SK-N-SH treated with all-trans-retinoic acid at 6 μM for 48 hours (cell line): ENCODE data around the gene SETDB2.

ENCODE experiments used
- ATAC-seq: fragments of 200-7000 bp; cut with Tn5 transposase; 3 replicates; pipeline ENCODE4 v1.9.1; 2020; ENCODE audit warnings: mild to moderate bottlenecking, moderate library complexity
- BACH2 ChIP-seq: fragments of 250-450 bp; sonication (Bioruptor Pico); IDR thresholded peaks from 2 replicates; pipeline ENCODE4 v1.9.0; 2021; ENCODE audit warnings: mild to moderate bottlenecking, borderline replicate concordance
- CREB5 ChIP-seq: fragments of 250-450 bp; sonication (Bioruptor Pico); IDR thresholded peaks from 2 replicates; pipeline ENCODE4 v1.5.1; 2020; ENCODE audit warnings: low read depth, mild to moderate bottlenecking, moderate library complexity
- CSDC2 ChIP-seq: fragments of 250-450 bp; sonication (Bioruptor Pico); IDR thresholded peaks from 2 replicates; pipeline ENCODE4 v1.5.0; 2020; ENCODE audit warnings: mild to moderate bottlenecking, moderate library complexity
- GLIS3 ChIP-seq: fragments of 250-450 bp; sonication (Bioruptor Pico); IDR thresholded peaks from 2 replicates; pipeline ENCODE4 v1.5.0; 2020; ENCODE audit warnings: mild to moderate bottlenecking, moderate library complexity
- ISL1 ChIP-seq: fragments of 250-450 bp; sonication (Bioruptor Pico); IDR thresholded peaks from 2 replicates; pipeline ENCODE4 v2.1.2; 2022; ENCODE audit warnings: mild to moderate bottlenecking, moderate library complexity
- OSR1 ChIP-seq: fragments of 250-450 bp; sonication (Bioruptor Pico); IDR thresholded peaks from 2 replicates; pipeline ENCODE4 v1.8.0; 2022; ENCODE audit warnings: moderate library complexity, mild to moderate bottlenecking, inconsistent platforms
- PATZ1 ChIP-seq: fragments of 250-450 bp; sonication (Bioruptor Pico); IDR thresholded peaks from 2 replicates; pipeline ENCODE4 v1.8.0; 2020; ENCODE audit warnings: mild to moderate bottlenecking, moderate library complexity, borderline replicate concordance
- POU6F1 ChIP-seq: fragments of 250-450 bp; sonication (Bioruptor Pico); IDR thresholded peaks from 2 replicates; pipeline ENCODE4 v1.8.0; 2021; ENCODE audit warnings: low read depth, mild to moderate bottlenecking, moderate library complexity, borderline replicate concordance
- PPARA ChIP-seq: fragments of 250-450 bp; sonication (Bioruptor Pico); IDR thresholded peaks from 2 replicates; pipeline ENCODE4 v1.5.0; 2020; ENCODE audit warnings: mild to moderate bottlenecking, borderline replicate concordance
- RARB ChIP-seq: fragments of 250-450 bp; sonication (Bioruptor Pico); IDR thresholded peaks from 2 replicates; pipeline ENCODE4 v1.8.0; 2021; ENCODE audit warnings: mild to moderate bottlenecking, moderate library complexity
- TOX ChIP-seq: fragments of 250-450 bp; sonication (Bioruptor Pico); IDR thresholded peaks from 2 replicates; pipeline ENCODE4 v1.8.0; 2021; ENCODE audit warnings: mild to moderate bottlenecking, moderate library complexity, borderline replicate concordance
- ZC3H10 ChIP-seq: fragments of 250-450 bp; sonication (Bioruptor Pico); IDR thresholded peaks from 2 replicates; pipeline ENCODE4 v1.5.1; 2021; ENCODE audit warnings: mild to moderate bottlenecking, moderate library complexity
- ZFP3 ChIP-seq: fragments of 250-450 bp; sonication (Bioruptor Pico); IDR thresholded peaks from 2 replicates; pipeline ENCODE4 v1.5.0; 2020; ENCODE audit warnings: mild to moderate bottlenecking, moderate library complexity
- ZNF565 ChIP-seq: fragments of 450-650 bp; formaldehyde crosslinking; conservative IDR thresholded peaks from 2 replicates; pipeline ENCODE4 v1.5.0; 2020; ENCODE audit warnings: low read depth, mild to moderate bottlenecking, moderate library complexity
- ZNF70 ChIP-seq: fragments of 450-650 bp; formaldehyde crosslinking; IDR thresholded peaks from 2 replicates; pipeline ENCODE4 v1.5.0; 2020; ENCODE audit warnings: mild to moderate bottlenecking, moderate library complexity
- ZNF8 ChIP-seq: fragments of 450-650 bp; formaldehyde crosslinking; IDR thresholded peaks from 2 replicates; pipeline ENCODE4 v1.5.0; 2020; ENCODE audit warnings: mild to moderate bottlenecking, moderate library complexity
- TF ChIP-seq, protein P1 (sequence below): fragments of 250-450 bp; sonication (Bioruptor Pico); IDR thresholded peaks from 2 replicates; pipeline ENCODE4 v1.5.0; 2020; ENCODE audit warnings: mild to moderate bottlenecking, moderate library complexity
- TF ChIP-seq, protein P2 (sequence below): fragments of 250-450 bp; sonication (Bioruptor Pico); IDR thresholded peaks from 2 replicates; pipeline ENCODE4 v1.5.1; 2021; ENCODE audit warnings: mild to moderate bottlenecking, moderate library complexity

Gene SETDB2

DNA sequence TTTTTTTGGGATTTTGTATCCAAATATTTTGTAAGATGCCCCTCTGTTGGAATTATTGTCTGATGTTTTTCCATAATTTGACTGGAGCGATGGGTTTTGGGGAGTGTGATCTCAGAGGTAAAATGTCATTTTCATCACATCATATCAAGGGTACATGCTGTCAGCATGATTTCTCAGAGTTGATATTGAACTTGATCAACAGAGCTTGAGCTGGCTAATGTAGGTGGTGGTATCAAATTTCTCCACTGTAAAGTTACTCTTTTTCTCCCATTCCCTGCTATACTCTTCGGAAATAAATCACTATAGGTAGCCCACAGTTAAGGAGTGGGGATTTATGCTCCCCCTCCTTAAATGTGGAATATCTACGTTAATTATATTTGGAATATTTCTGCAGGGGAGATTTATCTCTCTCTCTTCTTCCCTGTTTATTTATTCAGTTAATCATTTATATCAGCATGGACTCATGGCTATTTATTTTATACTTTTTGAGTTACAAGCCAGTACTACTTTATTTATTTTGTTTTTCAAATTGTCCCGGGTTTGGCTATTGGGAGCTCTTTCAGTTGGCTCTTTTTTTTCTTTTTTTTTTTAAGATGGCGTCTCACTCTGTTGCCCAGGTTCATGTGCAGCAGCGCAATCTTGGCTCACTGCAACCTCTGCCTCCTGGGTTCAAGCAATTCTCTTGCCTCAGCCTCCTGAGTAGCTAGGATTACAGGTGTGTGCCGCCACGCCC is 8.8 kb downstream of the SETDB2 start:
- TF ChIP-seq, protein P1, sequence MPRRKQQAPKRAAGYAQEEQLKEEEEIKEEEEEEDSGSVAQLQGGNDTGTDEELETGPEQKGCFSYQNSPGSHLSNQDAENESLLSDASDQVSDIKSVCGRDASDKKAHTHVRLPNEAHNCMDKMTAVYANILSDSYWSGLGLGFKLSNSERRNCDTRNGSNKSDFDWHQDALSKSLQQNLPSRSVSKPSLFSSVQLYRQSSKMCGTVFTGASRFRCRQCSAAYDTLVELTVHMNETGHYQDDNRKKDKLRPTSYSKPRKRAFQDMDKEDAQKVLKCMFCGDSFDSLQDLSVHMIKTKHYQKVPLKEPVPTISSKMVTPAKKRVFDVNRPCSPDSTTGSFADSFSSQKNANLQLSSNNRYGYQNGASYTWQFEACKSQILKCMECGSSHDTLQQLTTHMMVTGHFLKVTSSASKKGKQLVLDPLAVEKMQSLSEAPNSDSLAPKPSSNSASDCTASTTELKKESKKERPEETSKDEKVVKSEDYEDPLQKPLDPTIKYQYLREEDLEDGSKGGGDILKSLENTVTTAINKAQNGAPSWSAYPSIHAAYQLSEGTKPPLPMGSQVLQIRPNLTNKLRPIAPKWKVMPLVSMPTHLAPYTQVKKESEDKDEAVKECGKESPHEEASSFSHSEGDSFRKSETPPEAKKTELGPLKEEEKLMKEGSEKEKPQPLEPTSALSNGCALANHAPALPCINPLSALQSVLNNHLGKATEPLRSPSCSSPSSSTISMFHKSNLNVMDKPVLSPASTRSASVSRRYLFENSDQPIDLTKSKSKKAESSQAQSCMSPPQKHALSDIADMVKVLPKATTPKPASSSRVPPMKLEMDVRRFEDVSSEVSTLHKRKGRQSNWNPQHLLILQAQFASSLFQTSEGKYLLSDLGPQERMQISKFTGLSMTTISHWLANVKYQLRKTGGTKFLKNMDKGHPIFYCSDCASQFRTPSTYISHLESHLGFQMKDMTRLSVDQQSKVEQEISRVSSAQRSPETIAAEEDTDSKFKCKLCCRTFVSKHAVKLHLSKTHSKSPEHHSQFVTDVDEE (CRISPR knock-in tag): no peak
- no peak for TF ChIP-seq CREB5 (CRISPR knock-in tag)
- TF ChIP-seq ISL1 (CRISPR knock-in tag): no peak
- TF ChIP-seq, protein P2, sequence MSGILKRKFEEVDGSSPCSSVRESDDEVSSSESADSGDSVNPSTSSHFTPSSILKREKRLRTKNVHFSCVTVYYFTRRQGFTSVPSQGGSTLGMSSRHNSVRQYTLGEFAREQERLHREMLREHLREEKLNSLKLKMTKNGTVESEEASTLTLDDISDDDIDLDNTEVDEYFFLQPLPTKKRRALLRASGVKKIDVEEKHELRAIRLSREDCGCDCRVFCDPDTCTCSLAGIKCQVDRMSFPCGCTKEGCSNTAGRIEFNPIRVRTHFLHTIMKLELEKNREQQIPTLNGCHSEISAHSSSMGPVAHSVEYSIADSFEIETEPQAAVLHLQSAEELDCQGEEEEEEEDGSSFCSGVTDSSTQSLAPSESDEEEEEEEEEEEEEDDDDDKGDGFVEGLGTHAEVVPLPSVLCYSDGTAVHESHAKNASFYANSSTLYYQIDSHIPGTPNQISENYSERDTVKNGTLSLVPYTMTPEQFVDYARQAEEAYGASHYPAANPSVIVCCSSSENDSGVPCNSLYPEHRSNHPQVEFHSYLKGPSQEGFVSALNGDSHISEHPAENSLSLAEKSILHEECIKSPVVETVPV (CRISPR knock-in tag): no peak
- no peak for TF ChIP-seq ZFP3
- TF ChIP-seq ZNF70 (CRISPR knock-in tag): no peak
- no peak for TF ChIP-seq POU6F1 (CRISPR knock-in tag)
- TF ChIP-seq PATZ1 (CRISPR knock-in tag): no peak
- TF ChIP-seq BACH2: no peak
- TF ChIP-seq OSR1 (CRISPR knock-in tag): no peak
- no peak for TF ChIP-seq RARB (CRISPR knock-in tag)
- TF ChIP-seq ZNF8 (CRISPR knock-in tag): no peak
- no peak for TF ChIP-seq CSDC2
- no peak for ATAC-seq

DNA sequence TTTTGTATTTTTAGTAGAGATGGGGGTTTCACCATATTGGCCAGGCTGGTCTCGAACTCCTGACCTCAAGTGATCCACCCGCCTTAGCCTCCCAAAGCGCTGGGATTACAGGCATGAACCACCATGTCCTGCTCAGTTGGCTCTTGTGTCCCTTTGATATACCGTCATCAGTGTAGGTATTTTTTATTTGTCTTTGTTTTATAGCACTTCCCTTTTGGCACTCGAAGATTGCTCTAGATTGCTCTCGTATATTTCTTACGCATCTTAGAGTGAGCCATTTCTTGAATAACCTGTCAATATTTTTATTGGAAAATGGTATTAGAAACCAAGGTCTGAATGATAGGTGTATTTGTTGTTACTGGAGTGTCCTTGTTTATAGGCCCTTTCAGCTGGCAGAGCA is 9.4 kb downstream of the SETDB2 start:
- TF ChIP-seq ISL1 (CRISPR knock-in tag) (no peak), ZC3H10 (CRISPR knock-in tag) (no peak), ZNF565 (CRISPR knock-in tag) (no peak), GLIS3 (CRISPR knock-in tag) (no peak)
- TF ChIP-seq, protein P2 (CRISPR knock-in tag): no peak
- ATAC-seq: no peak

GRCh38 chr13:49454388-49455006 is 10.4 kb downstream of the SETDB2 start:
- ATAC-seq: peak; percentile 33; the same call in 1 of the 3 replicates

More at GRCh38 chr13:49454388-49455006, 10.4 kb downstream of the SETDB2 start:
- TF ChIP-seq PPARA (CRISPR knock-in tag) (no peak), TOX (CRISPR knock-in tag) (no peak), POU6F1 (CRISPR knock-in tag) (no peak), ZNF8 (CRISPR knock-in tag) (no peak)
